RWPE2 (cell line): ENCODE results near the gene RAB5B.
A peak's percentile ranks its signal among the peaks of the same experiment; 100 is the strongest.

Experiments
- ATAC-seq: fragments of 200-7000 bp; cut with Tn5 transposase; 3 replicates; pipeline ENCODE4 v1.9.1; 2021; ENCODE audit warnings: low read depth
- DNase-seq: peaks from one replicate; pipeline ENCODE4 v3.0.0-alpha.2; 2020; ENCODE audit warnings: low spot score
- H3K27ac ChIP-seq: fragments of 450-650 bp; 2 replicates; pipeline ENCODE4 v1.5.1; 2017; ENCODE audit warnings: mild to moderate bottlenecking; ENCODE audit not compliant: poor library complexity, severe bottlenecking
- H3K27me3 ChIP-seq: fragments of 250-450 bp; sonication (Bioruptor Pico); 2 replicates; pipeline ENCODE4 v1.5.1; 2021; ENCODE audit warnings: mild to moderate bottlenecking, moderate library complexity; ENCODE audit not compliant: insufficient read depth, poor library complexity, severe bottlenecking
- H3K36me3 ChIP-seq: fragments of 250-450 bp; sonication (Bioruptor Pico); 2 replicates; pipeline ENCODE4 v1.5.1; 2020; ENCODE audit warnings: low read depth, mild to moderate bottlenecking, moderate library complexity
- H3K4me1 ChIP-seq: fragments of 250-450 bp; sonication (Bioruptor Pico); 2 replicates; pipeline ENCODE4 v1.5.1; 2021; ENCODE audit warnings: mild to moderate bottlenecking, moderate library complexity; ENCODE audit not compliant: insufficient read depth, poor library complexity, severe bottlenecking
- H3K4me3 ChIP-seq: fragments of 250-450 bp; sonication (Bioruptor Pico); 2 replicates; pipeline ENCODE4 v1.5.1; 2021; ENCODE audit warnings: mild to moderate bottlenecking, moderate library complexity; ENCODE audit not compliant: severe bottlenecking
- H3K9me3 ChIP-seq: fragments of 250-450 bp; sonication (Bioruptor Pico); 2 replicates; pipeline ENCODE4 v1.5.1; 2021; ENCODE audit warnings: mild to moderate bottlenecking, moderate library complexity; ENCODE audit not compliant: severe bottlenecking
- CTCF ChIP-seq: fragments of 450-650 bp; IDR thresholded peaks from one replicate; pipeline ENCODE4 v1.5.1; 2017; ENCODE audit warnings: mild to moderate bottlenecking, moderate library complexity; ENCODE audit not compliant: poor library complexity, severe bottlenecking

RAB5B gene

DNA sequence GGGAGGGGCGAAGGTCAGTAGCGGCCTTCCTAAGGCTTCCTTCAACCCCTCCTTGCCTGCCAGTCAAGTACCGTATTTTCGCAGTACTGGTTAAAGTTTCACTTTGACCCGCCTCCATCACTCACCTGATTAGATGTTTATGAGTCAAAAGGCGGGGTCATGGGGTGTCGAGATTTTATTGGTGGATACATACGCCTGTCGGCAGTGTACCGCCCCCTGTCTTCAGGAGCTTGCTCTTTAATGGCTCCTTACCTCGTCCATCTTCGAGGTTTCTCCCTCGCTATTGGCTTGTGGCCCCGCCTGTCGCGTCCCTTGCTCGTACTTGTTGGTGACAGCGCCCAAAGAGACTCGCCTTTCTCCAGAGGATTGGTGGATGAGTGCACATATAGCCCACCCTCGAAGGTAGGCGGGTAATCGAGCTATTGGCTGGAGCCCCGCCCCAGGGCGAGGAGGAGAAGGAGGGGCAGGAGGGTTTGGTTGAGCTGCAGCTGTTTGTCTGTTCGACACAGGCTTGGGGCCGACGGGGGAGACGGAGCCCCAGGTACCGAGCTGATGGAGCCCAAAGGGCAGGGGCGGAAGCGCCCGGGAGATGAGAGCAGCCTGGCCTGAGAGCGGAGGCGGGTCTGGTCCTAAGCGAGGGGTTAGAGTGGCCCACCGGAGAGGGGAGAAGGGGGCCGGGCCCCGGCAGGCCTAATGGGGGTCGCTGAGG, at the start of gene RAB5B:
TSS of gene RAB5B (plus strand) at position 480 of the 709 bp plus-strand sequence. CDS start 12,883 bp downstream, outside the sequence.
- peak; percentile 91 for ATAC-seq
- Histone ChIP-seq H3K9me3 (no peaks in the 10 kb centered on the region), H3K27me3 (no peaks in the 10 kb centered on the region), H3K27ac (peak within 1 kb of the TSS; percentile 86), H3K36me3 (peaks cover 43% of the 10 kb centered on the region), H3K4me3 (peak within 1 kb of the TSS; percentile 86), H3K4me1 (peaks cover 11% of the 10 kb centered on the region)
- TF ChIP-seq CTCF = no peak
- peak; percentile 100 for DNase-seq

GRCh38 chr12:55925371-55925770, 48.5 kb upstream of the RAB5B start:
- Histone ChIP-seq H3K4me3 (no peak overlapping the region), H3K27me3 (no peaks in the 10 kb centered on the region), H3K36me3 (peaks cover 52% of the 10 kb centered on the region), H3K9me3 (no peaks in the 10 kb centered on the region), H3K4me1 (peaks cover 27% of the 10 kb centered on the region), H3K27ac (peak overlapping the region; percentile 98)
- ATAC-seq (no peak), DNase-seq (no peak)
- TF ChIP-seq CTCF = no peak

- Histone ChIP-seq H3K9me3 (no peaks in the 10 kb centered on the region), H3K27me3 (no peaks in the 10 kb centered on the region), H3K36me3 (peaks cover 45% of the 10 kb centered on the region), H3K4me1 (peaks cover 33% of the 10 kb centered on the region), H3K4me3 (peak overlapping the region; percentile 58), H3K27ac (peak overlapping the region; percentile 98)
- no peak for TF ChIP-seq CTCF
- no peak for DNase-seq
- no peak for ATAC-seq
Observed at GRCh38 chr12:55925870-55926737, 47.8 kb upstream of the RAB5B start.

DNA sequence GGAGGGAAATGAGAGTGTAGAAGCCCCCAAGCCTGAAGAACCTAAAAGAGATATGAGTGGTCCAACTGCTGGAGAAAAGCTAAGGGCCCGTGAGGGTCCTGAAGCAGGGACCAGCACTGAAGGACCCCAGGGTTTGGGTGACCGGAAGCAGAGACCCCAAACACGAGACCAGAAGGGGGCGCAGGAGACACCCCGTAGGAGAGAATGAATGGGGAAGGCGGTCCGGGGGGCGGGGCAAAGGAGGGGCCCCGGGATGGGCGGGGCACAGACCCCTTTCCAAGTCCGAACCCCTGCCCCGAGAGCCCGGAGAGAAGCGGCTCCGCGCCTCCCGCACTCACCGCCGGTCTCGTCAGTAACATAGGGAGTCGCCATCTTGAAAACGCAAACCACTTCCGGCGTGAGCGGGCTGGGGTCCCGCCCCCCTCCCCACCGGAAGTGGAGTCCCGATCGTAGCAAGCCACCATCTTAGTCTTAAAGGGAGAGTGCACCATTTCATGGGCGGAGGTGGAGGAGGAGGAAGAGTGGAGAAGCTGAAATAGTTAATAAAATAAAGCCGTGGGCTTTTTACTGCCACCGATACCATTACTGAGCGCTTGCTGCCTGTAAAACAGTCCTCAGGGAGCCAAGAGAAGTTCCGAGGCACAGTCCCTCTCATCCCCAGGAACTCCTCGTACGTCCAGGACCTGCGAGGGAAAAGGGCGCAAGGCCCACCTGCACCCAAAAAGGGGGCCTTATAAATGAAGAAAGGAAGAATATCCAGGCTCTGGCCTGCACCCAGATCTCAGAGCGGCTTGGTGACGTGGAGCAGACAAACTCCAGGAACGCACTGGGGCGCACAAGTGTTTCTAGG, 46.9 kb upstream of the RAB5B start:
- Histone ChIP-seq H3K27ac (peak overlapping the region; percentile 98), H3K4me1 (peaks cover 33% of the 10 kb centered on the region), H3K27me3 (no peaks in the 10 kb centered on the region), H3K9me3 (no peaks in the 10 kb centered on the region), H3K4me3 (peak overlapping the region; percentile 58), H3K36me3 (peaks cover 39% of the 10 kb centered on the region)
- DNase-seq (peak; percentile 93), ATAC-seq (peak; percentile 58)
- TF ChIP-seq CTCF = peak; percentile 95
